Measurements from ENCODE around the gene KCTD15. TPM values are rescaled to one million over a fixed set of nuclear protein-coding genes. Genes with fewer than 3 reads are reported as not detected.

The KCTD15 gene
- total and polyA plus RNA-seq, 2 donors (not counting 3 experiments of a cell fraction or from before 2014, with no cell fraction given) = 49.5 to 51.8 TPM

DNA sequence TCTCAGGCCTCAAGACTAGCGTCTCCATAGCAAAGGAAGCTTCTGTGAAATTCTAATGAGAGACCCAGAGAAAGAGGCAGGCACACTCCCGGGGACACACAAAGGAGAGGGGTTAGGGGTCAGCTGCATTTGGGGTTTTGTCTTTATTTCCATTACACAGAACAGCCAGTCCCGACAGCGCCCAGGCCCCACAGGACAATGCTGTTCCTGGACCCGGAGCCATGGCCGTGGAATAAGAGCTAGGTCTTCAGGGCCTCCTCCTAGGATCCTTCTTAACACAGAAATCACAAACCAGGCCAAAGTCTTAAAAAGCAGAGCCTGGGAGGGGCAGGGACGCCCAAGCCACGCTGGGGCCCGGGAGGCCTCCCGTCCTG, 22.8 kb downstream of the KCTD15 start:
- H3K27me3 ChIP-seq (ENCODE audit: control insufficient read depth in 2 of 2, insufficient read depth in 2 of 2, low read length in 2 of 2) = no peaks in the 10 kb centered on the region
- TF ChIP-seq, protein P1, sequence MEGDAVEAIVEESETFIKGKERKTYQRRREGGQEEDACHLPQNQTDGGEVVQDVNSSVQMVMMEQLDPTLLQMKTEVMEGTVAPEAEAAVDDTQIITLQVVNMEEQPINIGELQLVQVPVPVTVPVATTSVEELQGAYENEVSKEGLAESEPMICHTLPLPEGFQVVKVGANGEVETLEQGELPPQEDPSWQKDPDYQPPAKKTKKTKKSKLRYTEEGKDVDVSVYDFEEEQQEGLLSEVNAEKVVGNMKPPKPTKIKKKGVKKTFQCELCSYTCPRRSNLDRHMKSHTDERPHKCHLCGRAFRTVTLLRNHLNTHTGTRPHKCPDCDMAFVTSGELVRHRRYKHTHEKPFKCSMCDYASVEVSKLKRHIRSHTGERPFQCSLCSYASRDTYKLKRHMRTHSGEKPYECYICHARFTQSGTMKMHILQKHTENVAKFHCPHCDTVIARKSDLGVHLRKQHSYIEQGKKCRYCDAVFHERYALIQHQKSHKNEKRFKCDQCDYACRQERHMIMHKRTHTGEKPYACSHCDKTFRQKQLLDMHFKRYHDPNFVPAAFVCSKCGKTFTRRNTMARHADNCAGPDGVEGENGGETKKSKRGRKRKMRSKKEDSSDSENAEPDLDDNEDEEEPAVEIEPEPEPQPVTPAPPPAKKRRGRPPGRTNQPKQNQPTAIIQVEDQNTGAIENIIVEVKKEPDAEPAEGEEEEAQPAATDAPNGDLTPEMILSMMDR (IDR thresholded peaks at IDR 0.05; ENCODE audit: extremely low read depth in 1 of 2, insufficient read depth in 1 of 2, low read depth in 1 of 2, low read length in 2 of 2) = no peak
- TF ChIP-seq MYC (IDR thresholded peaks at IDR 0.05; ENCODE audit: low read depth, low read length) (no peak), POLR2A (IDR thresholded peaks at IDR 0.05; ENCODE audit: low read depth, low read length) (no peak), EZH2 (IDR thresholded peaks at IDR 0.05; ENCODE audit: borderline replicate concordance, low read depth, low read length, severe bottlenecking) (no peak), JUN (IDR thresholded peaks at IDR 0.05; ENCODE audit: borderline replicate concordance, insufficient read depth, insufficient read length, low read depth) (no peak), GATA2 (IDR thresholded peaks at IDR 0.05; ENCODE audit: insufficient read depth, insufficient read length, low read depth, low read length) (no peak), FOS (IDR thresholded peaks at IDR 0.05; ENCODE audit: borderline replicate concordance, insufficient read depth, low read length) (no peak), POLR2AphosphoS5 (IDR thresholded peaks at IDR 0.05; ENCODE audit: insufficient read depth, low read depth, low read length) (no peak)
- TF ChIP-seq, protein P2, sequence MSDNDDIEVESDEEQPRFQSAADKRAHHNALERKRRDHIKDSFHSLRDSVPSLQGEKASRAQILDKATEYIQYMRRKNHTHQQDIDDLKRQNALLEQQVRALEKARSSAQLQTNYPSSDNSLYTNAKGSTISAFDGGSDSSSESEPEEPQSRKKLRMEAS (IDR thresholded peaks at IDR 0.05; ENCODE audit: insufficient read depth, insufficient read length) = no peak
- BruUV-seq (replicated peaks) = no TSS peak

More for the DNA sequence above, 22.8 kb downstream of the KCTD15 start:
- Histone ChIP-seq H3K9me3 (replicated peaks; ENCODE audit: control insufficient read depth, insufficient read depth, low read length) (no peaks in the 10 kb centered on the region), H3K4me3 (replicated peaks in 1 of 3; ENCODE audit: insufficient read depth in 1 of 3, low read depth in 1 of 3, low read length in 3 of 3) (peak overlapping the region in 1 of 3 experiments; percentile 26), H3K4me1 (ENCODE audit: control insufficient read depth, extremely low read depth, insufficient read depth, low read length) (peaks cover 26% of the 10 kb centered on the region), H3K4me2 (ENCODE audit: insufficient read depth, low read length) (peak overlapping the region; percentile 47), H2AFZ (ENCODE audit: low read depth, low read length) (peak overlapping the region; percentile 69), H3K79me2 (ENCODE audit: control insufficient read depth, insufficient read depth, low read length) (no peaks in the 10 kb centered on the region), H3K9ac (replicated peaks; ENCODE audit: extremely low read depth, insufficient read depth, low read length) (peak overlapping the region; percentile 61), H3K27ac (ENCODE audit: insufficient read depth, low read depth, low read length) (peak overlapping the region; percentile 69), H4K20me1 (replicated peaks; ENCODE audit: control insufficient read depth, extremely low read depth, insufficient read depth, low read length) (no peaks in the 10 kb centered on the region), H3K36me3 (ENCODE audit: control insufficient read depth in 2 of 2, extremely low read depth in 1 of 2, insufficient read depth in 2 of 2, low read length in 2 of 2) (no peaks in the 10 kb centered on the region), H3K9me1 (replicated peaks; ENCODE audit: control insufficient read depth, extremely low read depth, insufficient read depth, low read length) (no peaks in the 10 kb centered on the region)
- POLR2A ChIA-PET = interaction anchor here (1.1 kb wide), 1 partner anchor 25 kb away, joined by 3 read pairs; no protein-coding TSS in a partner anchor
- dilution Hi-C loops (cut with MboI; ENCODE audit: extremely low pct_ligation_motif_present, low sequenced_read_pairs) (no loop called here), intact Hi-C loops (cut with micrococcal nuclease) (no loop called here)
- no peak for FAIRE-seq
- no peak for DNase-seq (ENCODE audit: low read depth, low spot score)
- CTCF ChIA-PET = interaction anchor here (0.8 to 4.1 kb wide), 9 partner anchors 9 to 179 kb away, joined by 3 to 18 read pairs (median 5); partner anchors contain the start of gene KCTD15
